Fibroblast of the conjunctiva (primary cell): ENCODE results near the gene ALOX5AP.
A peak's percentile ranks its signal among the peaks of the same experiment; 100 is the strongest.

Source experiments
- DNase-seq: peaks from one replicate; pipeline ENCODE4 v3.0.0-alpha.2; 2010; ENCODE audit warnings: low read depth

Gene ALOX5AP

DNA sequence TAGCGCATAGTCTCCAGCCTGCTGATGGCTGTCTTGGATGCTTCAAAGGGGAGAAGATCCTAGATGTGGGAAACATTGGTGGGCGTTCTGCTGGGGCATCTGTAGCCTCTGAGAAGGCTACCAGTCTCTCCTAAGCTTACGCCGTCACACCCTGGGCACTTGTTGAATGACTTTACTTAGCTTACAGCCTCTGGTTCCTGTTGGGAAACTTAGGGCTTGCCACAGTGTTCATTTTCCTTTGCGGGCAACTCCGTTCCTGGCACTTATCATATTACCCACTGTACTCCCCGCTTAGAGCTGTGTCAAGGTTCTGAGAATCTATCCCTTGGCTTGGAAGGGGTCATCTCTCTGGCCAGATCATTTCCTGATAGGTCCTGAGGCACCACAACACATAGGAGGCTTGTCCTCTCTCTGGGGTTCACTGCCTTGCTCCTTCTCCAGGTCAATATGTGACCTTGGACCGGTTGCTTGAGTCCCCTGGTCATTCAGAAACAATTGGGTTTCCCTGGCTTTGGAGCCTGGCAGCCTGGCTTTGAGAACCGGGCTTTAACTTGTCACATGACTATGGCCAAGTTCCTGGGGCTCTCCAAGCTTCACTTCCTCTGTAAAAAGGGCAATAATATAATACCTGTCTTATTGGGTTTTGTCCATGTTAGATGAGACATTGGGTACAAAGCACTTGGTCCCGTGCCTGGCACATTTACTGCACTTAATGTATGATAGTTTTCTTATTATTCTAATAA lies 20.5 kb upstream of the ALOX5AP start:
- DNase-seq, result no peak

DNA sequence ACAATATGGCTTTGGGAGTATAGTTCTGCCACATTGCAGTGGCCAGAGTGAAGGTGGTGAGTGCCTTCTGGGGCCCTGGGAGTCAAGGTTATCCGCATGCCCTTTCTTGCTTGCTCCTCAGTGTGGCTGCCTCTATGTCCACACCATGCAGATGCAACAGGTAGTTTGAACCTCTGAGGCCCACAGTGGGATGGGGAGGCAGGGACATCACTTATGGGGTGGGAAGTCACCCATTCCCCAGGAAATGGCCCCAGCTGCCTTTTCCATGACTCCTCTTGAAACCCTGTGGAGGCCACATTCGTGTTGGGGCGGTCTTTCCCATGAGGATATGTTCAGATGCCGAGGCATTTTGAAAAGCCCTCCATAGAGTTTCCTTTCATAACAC lies 20.0 kb upstream of the ALOX5AP start:
- no peak for DNase-seq

DNA sequence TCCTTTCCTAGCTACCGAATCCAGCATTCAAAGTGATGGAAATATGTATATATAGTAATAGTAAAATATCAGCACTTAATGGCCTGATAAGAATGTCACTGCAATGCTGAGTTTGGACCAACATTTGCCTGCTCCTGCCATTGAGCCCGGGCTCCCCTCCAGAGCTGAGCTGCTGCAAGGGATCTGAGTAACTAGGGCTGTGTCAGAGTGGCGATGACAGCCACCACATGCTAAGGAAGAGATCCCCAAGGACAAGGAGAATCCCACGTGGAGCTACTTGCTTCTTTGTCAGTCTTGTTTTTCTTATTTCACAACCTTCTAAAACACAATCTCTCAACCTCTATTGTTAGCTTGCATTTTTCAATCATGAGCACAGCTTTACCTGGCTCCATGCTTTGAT lies 19.5 kb upstream of the ALOX5AP start:
- no peak for DNase-seq

DNA sequence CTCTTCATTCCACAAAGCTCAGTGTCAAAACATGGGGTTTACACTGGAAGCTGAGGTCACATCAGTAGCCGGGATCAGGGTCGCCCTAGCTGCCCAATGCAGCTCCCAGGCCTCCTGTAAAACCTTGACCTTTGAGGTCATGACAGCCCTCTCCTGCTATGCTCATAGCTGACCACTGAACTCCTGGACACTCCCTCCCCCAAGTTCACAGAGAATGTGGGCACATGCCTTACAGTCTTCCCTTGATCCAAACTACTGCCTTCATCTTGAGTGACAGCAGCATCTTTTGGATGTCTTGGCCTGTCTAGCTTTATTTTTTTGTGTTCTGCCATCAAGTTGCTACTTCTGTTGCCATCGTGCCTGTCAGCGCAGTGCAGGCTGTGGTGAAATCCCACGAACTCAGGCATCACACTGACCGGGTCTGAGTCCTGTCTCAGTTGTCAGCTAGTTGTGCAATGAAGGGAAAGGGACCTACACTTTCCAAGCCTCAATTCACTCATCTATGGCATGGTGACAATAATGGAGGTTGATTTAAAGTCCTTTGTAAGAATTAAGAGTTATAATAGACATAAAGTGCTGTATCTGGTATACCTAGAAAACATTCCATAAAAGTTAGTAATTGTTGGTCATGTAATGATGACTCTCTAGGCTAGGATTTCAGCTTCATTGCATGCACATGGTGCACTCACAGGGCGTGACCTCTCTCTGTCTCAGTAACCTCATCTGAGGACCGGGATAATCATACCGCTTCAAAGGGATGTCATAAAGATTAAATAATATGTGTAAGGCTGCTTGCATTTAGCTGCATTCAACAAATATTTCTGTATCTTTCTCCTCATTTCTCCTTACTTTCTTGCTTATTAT lies 16.4 kb upstream of the ALOX5AP start:
- DNase-seq, result peak; percentile 67

DNA sequence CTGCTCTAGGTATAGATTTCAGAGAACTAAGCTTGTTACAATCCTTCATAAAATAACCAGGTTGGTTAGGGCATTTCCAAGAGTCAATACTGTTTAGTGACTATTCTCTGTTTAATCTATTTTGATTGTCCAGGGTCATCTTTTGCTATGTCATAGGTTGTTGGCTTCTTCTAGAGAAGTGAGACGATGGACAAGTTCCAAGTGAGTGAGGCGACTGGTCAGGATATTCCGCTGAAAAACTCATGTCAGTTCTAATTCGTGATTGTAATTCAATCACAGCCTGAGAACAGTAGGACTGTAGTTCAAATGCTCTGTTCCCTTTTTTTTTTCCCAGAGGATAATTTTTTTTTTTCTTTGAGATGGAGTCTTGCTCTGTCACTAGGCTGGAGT lies 15.8 kb upstream of the ALOX5AP start:
- DNase-seq, result no peak

DNA sequence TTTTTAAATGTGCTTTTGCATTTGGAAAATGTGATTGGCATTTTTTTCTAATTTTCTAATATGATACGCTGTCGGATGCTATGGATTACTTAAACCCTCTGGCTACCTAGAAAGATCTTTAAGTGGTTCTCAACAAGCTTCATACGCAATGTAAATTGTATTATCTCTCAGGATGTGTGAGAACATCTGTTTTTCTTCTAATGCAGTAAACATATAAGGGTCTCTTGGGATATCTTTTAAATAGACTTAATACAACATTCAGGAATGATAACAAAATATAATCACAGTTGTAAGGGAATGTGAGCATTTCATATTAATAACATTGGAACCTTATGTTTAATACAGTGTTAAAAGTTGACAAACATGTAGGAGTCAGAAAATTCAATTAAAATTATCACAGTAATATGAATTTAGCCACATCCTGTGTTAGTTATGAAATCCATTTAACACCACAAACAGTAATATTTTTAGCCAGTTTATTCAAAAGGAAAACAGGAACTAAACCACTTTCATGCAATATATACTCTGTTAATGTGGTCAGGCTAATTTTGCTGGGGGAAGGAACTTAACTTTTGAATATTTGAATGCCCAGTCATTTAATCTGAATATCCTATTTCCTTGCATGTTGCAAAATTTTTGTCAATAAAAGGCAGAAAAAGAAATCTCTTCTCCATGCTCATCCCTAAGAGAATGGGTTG lies 15.0 kb upstream of the ALOX5AP start:
- no peak for DNase-seq

DNA sequence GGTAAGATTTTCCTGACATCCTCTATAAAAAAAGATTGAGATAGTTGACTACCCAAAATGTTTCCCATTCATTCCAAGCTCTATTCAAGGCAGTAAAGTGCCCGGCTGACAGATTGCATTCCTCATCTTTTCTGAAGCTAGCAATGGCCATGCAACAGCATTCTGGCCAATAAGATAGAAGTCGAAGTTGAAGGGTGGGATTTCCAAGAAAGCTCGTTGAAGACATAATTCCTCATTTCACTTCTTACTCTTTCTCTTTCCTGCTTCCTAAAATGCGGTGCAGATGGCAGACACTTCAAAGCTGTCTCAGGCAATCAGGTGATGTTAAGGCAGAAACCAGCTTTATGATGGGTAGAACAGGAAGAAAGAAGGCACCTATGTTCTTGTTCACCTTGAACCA lies 13.4 kb upstream of the ALOX5AP start:
- DNase-seq, result no peak

DNA sequence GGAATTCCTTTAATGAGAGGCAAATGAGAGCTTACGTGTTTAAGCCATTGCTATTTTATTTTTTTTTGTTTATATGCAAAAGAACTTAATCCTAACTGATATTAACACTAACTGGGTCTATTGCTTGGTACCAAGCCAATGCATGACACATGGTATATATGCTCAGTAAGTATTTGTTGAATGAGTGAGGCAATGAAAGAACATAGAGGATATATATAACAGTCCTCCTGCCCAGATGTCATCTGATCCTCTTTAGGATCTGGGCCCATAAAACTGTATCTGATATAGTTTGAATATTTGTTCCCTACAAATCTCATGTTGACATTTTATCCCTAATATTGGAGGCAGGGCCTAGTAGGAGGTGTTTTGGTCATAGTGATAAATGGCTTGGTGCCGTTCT lies 13.0 kb upstream of the ALOX5AP start:
- DNase-seq, result no peak

DNA sequence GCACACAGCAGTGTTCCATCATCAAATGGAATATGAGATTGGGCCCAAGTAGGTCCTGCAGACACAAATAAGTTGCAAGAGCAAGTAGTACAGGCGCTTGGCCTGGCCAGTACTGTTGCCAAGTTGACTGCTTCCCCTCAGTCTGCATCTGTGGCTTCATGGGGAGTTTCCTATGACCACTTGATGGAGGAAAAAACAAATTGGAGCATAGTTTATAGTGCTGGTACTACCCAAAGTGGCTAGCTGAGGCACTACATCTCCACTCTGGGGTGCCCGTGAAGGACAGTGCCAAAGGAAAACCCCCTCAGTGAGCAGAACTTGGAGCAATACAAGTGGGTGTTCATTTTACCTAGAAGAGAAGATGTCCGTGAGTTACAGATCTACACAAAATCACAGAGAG lies 10.6 kb upstream of the ALOX5AP start:
- DNase-seq, result no peak

DNA sequence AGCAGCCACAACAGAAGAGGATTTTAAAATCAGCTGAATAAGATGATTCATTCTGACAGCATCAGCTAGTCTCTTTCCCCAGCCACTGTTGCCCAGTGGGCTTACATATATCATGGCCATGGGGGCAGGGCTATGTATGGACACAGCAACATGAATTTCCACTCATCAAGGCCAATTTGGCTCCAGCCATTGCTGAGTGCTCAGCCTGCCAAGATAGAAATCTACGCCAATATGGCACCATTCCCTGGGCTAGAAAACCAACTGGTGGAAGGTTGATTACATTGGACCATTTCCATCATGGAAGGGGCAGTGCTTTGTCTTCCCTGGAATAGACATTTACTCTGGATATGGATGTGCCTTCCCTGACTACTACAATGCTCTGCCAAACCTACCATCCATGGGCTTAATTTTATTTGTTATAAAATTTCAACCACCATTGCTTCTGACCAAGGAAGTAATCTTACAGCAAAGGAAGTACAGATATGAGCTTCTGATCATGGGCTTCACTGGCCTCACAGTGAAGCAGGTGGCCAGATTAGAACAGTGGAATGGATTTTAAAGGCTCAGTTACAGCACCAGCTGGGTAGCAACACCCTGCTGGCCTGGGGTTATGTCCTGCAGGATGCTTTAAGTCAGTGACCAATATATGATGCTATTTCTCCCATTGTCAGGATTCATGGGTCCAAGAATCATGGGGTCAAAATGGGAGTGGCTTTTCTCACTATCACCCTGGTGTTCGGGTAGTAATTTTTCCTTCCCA lies 9.8 kb upstream of the ALOX5AP start:
- peak; percentile 65 for DNase-seq

DNA sequence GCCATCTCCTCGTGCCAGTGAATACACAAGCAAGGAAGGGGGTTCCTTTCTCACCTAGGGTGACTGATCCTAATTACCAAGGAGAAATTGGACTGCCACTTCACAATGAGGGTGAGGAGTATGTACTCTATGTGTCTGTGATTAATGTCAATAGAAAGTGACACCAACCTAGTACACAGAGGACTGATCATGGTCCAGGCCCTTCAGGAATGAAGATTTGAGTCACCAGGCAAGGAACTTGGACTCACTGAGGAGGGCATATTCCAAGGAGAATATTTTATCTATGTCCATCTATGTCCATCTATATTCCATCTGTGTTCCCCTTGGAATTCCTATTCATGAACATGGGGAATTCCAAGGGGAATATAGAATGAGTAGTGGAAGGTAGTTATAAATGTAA lies 9.2 kb upstream of the ALOX5AP start:
- no peak for DNase-seq

DNA sequence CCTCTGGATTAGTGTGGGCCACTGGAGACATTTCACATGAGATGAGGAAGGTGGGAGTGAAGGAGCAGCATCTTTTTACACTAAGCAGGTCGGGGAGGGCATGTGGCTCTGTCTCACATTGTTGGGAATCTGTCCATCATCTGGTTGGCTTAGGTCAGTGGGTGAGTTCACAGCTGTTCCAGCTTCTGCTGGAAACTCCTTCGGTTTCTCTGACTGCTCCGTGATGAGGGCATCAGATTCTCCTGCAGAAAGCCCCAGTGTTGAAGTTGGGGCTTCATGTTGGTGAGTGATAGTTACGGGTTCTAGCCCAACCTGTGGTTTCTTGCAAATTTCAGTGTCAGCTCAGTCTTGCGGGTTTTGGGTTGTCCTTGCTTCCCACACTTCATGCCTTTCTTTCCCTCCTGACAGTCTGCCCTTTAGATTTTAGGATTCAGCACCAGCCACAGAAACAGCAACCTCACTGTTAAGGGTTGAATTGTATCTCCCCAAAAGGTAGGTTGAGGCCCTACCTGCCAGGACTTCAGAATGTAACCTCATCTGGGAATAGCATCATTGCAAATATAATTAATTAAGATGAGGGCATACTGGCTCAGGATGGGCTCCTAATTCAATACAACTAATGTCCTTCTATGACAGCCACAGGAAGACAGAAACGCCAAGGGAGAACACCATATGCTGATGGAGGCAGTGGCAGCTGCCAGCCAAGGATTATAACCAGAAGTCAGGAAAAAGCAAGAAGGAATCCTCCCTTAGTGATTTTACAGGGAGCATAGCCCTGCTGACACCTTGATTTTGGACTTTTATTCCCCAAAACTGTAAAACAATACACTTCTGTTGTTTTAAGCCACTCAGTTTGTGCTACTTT lies 7.6 kb upstream of the ALOX5AP start:
- DNase-seq, result no peak

DNA sequence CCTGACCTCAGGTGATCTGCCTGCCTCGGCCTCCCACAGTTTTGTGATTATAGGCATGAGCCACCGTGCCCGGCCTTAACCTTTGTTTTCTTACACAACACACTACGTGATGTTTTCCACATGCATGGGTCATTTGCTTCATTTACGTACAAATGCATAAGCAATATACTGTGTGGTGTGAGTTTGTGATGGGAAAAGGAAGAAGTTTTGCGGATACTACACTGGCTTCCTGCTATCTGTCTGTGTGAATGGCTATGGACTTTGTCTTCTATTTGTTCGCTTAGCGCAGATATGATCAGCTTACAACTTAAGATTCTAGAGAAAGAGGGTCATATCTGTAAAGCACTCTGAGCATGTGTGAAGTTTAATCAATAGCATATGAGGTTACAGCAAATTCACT lies 5.5 kb upstream of the ALOX5AP start:
- DNase-seq, result no peak

DNA sequence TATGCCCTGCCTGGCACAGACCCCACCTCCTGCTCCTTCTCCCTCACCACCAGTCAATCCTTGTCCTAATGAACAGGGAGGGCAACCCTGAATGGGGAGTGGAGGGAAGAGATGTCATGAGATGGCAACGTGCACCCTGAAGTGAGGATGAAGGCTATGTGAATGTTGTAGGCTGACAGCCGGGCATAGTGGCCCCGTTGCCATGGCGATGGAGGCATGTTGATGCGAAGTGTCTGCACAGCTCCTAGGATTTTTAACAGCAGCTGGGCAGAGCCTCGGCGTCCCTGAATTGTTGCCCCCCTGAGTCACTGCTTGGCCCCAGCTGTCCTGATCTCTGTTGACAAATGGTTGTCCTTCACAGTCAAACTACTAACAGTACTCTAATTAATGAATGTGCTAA lies 4.8 kb upstream of the ALOX5AP start:
- no peak for DNase-seq

DNA sequence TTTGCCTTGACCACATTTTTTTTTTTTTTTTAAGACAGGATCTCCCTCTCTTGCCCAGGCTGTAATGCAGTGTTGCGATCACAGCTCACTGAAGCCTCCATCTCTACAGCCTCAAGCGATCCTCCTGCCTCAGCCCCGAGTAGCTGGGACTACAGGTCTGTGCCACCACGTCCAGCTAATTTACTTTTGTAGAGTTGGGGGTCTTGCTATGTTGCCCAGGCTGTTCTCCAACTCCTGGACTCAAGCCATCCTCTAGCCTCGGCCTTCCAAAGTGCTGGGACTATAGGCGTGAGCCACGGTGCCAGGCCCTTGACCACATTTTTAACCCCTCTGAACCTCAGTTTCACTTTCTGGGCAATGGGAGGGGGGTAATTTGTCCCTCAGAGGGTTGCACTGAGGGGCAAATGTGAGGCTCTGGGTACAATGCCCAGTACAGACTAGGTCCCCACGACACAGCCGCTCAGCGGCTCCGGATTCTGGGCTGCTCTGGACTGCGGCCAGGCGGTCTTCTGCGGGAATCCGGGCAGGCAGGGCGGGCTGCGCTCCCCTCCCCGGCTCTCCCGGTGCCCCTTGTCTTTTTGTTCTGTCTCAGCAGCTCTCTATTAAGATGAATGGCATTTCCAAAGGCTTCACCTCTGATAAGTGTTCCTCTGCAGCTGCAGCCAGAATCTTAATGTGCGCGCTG lies 3.8 kb upstream of the ALOX5AP start:
- no peak for DNase-seq

DNA sequence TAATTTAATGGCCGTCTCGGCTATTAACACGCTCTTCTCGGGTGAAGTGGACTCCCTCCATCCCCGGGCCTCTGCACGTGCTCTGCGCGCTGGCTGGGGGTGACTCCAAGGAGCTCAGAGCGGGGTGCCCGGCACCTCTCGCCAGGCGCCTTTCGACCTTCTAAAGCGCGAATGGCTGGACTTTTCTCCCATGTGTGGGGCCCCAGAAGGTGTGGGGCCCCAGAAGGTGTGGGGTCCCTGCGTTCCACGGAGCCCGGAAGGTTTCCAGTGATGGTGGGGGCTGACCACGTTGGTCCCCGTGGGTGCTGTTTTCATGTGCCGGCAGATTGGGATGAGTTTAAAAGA lies 3.3 kb upstream of the ALOX5AP start:
- DNase-seq, result no peak

DNA sequence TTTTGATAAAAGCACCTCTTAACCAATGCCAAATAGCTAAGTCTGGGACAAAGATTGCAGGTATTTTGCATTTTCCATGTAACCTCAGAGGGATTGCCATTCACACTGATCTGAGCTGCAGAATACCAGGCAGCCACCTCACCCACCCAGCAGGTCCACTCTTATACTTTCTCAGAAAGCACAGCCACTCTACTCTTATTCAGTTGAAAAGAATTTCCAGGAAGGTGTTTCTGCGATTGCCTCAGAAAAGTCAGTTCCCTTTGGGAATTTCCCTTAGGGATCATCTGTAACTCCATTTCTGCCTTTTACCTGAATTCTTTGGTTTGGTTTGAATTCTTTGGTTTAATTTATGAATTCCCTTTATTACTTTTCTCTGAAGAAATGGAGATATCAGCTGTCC lies 904 bp upstream of the ALOX5AP start:
- DNase-seq, result no peak

DNA sequence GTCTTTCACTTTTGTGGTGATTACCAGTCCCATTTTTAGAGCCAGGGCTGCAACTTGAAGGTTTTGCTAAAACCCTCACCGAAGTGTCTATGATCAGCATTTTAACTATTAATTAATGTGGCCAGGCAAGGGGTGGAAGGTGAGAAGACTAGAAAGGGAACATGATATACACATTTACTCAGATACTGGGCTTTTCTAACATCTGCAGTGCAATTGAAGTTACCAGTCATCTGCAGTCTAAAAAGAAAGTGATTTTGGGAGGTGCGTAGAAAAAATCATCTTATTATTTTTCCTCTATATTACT lies 481 bp downstream of the ALOX5AP start:
- DNase-seq, result no peak

DNA sequence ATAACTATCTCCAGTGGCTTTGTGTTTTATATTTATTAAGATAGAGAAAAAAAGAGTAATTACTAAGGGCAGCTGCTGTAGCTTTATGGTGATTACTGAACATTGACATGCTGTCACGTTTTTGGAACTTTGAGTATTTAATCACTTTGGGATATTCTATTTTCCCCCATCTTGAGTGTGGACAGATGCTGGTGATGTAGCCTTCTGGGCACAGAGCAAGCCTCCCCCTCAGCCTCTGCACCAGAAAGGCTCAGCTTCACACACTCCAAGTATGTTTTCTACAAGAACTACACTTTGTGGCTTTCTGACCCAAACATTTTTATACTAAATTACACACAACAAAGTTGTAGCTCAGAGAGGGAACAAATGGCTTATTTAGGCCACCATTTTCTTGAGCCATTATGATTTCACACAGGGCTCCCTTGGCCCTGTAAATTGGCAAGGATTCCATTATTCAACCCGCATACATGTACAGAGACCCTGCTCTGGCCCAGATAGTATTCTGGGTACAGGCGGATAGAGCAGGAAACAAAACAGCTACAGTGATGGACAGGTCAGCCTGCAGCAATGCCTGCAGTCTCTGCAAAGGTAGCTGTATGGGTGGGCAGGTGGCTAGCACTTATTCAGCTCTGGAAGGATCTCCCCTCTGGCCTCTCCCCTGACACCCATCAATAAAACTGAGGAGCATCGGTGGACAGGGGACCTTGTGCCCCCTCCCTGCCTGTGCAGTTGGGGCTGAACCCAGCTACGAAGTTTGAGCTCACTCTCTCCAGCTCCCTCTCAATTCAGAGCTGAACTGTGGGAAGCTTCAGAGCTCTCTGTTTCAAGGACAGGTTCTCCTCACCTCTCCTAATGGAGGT lies 1.3 kb downstream of the ALOX5AP start:
- DNase-seq, result no peak
